Renal cortical epithelial cell (primary cell): ENCODE results near the gene SYT12. TPM values are rescaled to one million over a fixed set of nuclear protein-coding genes. Genes with fewer than 3 reads are reported as not detected.

Experiments used
- DNase-seq: peaks from one replicate; pipeline ENCODE4 v3.0.0-alpha.2; 2011; ENCODE audit warnings: low read depth
- total RNA-seq: library from RNA; depleted of rRNA; stranded (reverse); fragments of >200 nt; gene quantifications from 2 replicates; pipeline ENCODE4 v1.2.3, GENCODE V29; 2014

Gene SYT12
- total RNA-seq, 1 donor from 2014 or later = 10.6 TPM

GRCh38 chr11:67055812-67056211 lies 32.9 kb downstream of the SYT12 start:
- DNase-seq = peak; percentile 69

GRCh38 chr11:67056267-67057204 lies 33.6 kb downstream of the SYT12 start, which contains the start of gene RHOD:
Gene RHOD, plus strand, starts transcription at chr11:67056847. Its CDS starts 56 bp downstream, at chr11:67056903.
- DNase-seq = no peak

- no peak for DNase-seq
These were observed 34.3 kb downstream of the SYT12 start for GRCh38 chr11:67057205-67057672.

- no peak for DNase-seq
These were observed 35.6 kb downstream of the SYT12 start for GRCh38 chr11:67058506-67058905.

- DNase-seq = no peak
These were observed 36.7 kb downstream of the SYT12 start for GRCh38 chr11:67059671-67060070.

GRCh38 chr11:67060111-67060522 lies 37.2 kb downstream of the SYT12 start:
- DNase-seq = peak; percentile 35

- peak; percentile 52 for DNase-seq
These were observed 39.8 kb downstream of the SYT12 start for GRCh38 chr11:67062526-67063373.

- no peak for DNase-seq
These were observed 43.4 kb downstream of the SYT12 start for GRCh38 chr11:67066333-67066709.

GRCh38 chr11:67071420-67072284 lies 48.7 kb downstream of the SYT12 start:
- DNase-seq = peak; percentile 35

GRCh38 chr11:67072295-67072694 lies 49.4 kb downstream of the SYT12 start:
- DNase-seq = no peak

- DNase-seq = no peak
These were observed 51.0 kb downstream of the SYT12 start for GRCh38 chr11:67073908-67074307.

- no peak for DNase-seq
These were observed 53.3 kb downstream of the SYT12 start for GRCh38 chr11:67076202-67076601.

- DNase-seq = no peak
These were observed 56.3 kb downstream of the SYT12 start for GRCh38 chr11:67079065-67079705.

GRCh38 chr11:67082071-67082791 lies 59.3 kb downstream of the SYT12 start:
- DNase-seq = no peak

GRCh38 chr11:67083786-67084366 lies 60.9 kb downstream of the SYT12 start:
- no peak for DNase-seq

- no peak for DNase-seq
These were observed 62.7 kb downstream of the SYT12 start for GRCh38 chr11:67085617-67086016.

- no peak for DNase-seq
These were observed 67.8 kb downstream of the SYT12 start for GRCh38 chr11:67090717-67091116.

GRCh38 chr11:67095214-67095507 lies 72.2 kb downstream of the SYT12 start:
- DNase-seq = no peak

- DNase-seq = no peak
These were observed 76.0 kb downstream of the SYT12 start for GRCh38 chr11:67098799-67099429.
